ENCODE data around the gene ZBED3. TPM values are rescaled to one million over a fixed set of nuclear protein-coding genes. Genes with fewer than 3 reads are reported as not detected.

The ZBED3 gene
- total RNA-seq, 1 experiment from 2014 or later: 7.8 TPM

DNA sequence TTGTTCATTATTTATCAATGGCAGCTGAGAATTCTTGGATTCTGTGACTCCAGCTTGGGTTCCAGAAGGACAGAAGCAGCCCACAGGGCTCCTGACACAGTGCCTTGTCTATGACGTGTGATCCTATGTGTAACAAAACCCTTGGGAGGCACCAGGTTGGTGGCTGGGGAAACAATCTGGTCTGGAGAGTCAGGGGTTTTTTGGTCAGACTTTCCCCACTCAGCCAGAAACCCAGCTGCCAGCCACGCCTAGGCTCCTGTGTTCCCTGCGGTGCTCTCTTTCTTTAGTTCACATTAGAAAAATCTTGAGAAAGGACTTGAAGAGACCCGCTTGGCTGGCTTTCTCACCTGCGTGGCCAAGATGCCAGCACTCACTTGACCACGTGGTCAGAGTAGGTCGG lies 15.5 kb upstream of the ZBED3 start:
- H2BK12ac ChIP-seq (ENCODE audit: insufficient read length, low read depth, low read length): no peak overlapping the region
- H3K14ac ChIP-seq (ENCODE audit: insufficient read depth, low read length): no peak overlapping the region
- Mint-ChIP-seq H3K4me1 (no peaks in the 10 kb centered on the region), H3K36me3 (ENCODE audit: insufficient read depth in 1 of 3, low read depth in 3 of 3) (peaks cover 7 to 15% (median 14%) of the 10 kb centered on the region in 3 experiments; a peak in 5 of 7 replicates), H3K27me3 (ENCODE audit: low read depth) (no peaks in the 10 kb centered on the region), H3K27ac (no peak overlapping the region), H3K9me3 (peaks cover 0 to 3% of the 10 kb centered on the region in 2 experiments; a peak in 2 of 5 replicates), H3K4me3 (no peak overlapping the region)
- no peak overlapping the region for H4K5ac ChIP-seq (ENCODE audit: insufficient read length, low read depth, low read length)
- no peaks in the 10 kb centered on the region for H3K4me1 ChIP-seq (ENCODE audit: insufficient read depth, low read length)
- WGBS (ENCODE audit: extremely low coverage, insufficient read length, low lambda C conversion rate): no CpG with 5 or more reads among the region's 7 CpGs
- H2AK5ac ChIP-seq (ENCODE audit: insufficient read length, low read length): no peak overlapping the region
- H2BK15ac ChIP-seq (ENCODE audit: low read depth, low read length): no peak overlapping the region
- no peak overlapping the region for H3T11ph ChIP-seq (ENCODE audit: low read length)
- H4K8ac ChIP-seq (replicated peaks; ENCODE audit: insufficient read length, low read depth, low read length): no peak overlapping the region
- no peak overlapping the region for H3K27ac ChIP-seq (ENCODE audit: insufficient read length, low read depth, low read length)
- H2BK5ac ChIP-seq (ENCODE audit: insufficient read length, low read length): no peak overlapping the region
- no peaks in the 10 kb centered on the region for H3K9me3 ChIP-seq (ENCODE audit: control insufficient read depth, low read depth, low read length)
- no peak overlapping the region for H3K23ac ChIP-seq (ENCODE audit: insufficient read length, low read depth, low read length)
- no peak overlapping the region for H3K9ac ChIP-seq (ENCODE audit: extremely low read depth, insufficient read length, low read length)
- no peak overlapping the region for H3K4ac ChIP-seq (ENCODE audit: low read depth, low read length)
- H3K23me2 ChIP-seq (ENCODE audit: insufficient read length, low read depth, low read length, poor library complexity, severe bottlenecking): no peaks in the 10 kb centered on the region
- H2AFZ ChIP-seq (ENCODE audit: low read length): no peak overlapping the region
- H2BK20ac ChIP-seq (ENCODE audit: low read depth, low read length, poor library complexity, severe bottlenecking): no peak overlapping the region
- H3K56ac ChIP-seq (ENCODE audit: insufficient read length, low read depth, low read length): no peak overlapping the region
- H3K4me2 ChIP-seq (ENCODE audit: insufficient read depth, insufficient read length, low read length): no peak overlapping the region
- no peak overlapping the region for H3K18ac ChIP-seq (ENCODE audit: insufficient read length, low read depth, low read length)
- no peak overlapping the region for H2BK120ac ChIP-seq (ENCODE audit: low read depth, low read length, poor library complexity, severe bottlenecking)
- TF ChIP-seq, protein P1, sequence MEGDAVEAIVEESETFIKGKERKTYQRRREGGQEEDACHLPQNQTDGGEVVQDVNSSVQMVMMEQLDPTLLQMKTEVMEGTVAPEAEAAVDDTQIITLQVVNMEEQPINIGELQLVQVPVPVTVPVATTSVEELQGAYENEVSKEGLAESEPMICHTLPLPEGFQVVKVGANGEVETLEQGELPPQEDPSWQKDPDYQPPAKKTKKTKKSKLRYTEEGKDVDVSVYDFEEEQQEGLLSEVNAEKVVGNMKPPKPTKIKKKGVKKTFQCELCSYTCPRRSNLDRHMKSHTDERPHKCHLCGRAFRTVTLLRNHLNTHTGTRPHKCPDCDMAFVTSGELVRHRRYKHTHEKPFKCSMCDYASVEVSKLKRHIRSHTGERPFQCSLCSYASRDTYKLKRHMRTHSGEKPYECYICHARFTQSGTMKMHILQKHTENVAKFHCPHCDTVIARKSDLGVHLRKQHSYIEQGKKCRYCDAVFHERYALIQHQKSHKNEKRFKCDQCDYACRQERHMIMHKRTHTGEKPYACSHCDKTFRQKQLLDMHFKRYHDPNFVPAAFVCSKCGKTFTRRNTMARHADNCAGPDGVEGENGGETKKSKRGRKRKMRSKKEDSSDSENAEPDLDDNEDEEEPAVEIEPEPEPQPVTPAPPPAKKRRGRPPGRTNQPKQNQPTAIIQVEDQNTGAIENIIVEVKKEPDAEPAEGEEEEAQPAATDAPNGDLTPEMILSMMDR (conservative IDR thresholded peaks at IDR 0.05): no peak
- no peak overlapping the region for H4K91ac ChIP-seq (ENCODE audit: insufficient read length, low read depth, low read length)
- no peaks in the 10 kb centered on the region for H3K27me3 ChIP-seq (ENCODE audit: insufficient read depth, low read length)
- H4K20me1 ChIP-seq (ENCODE audit: control insufficient read depth, insufficient read depth, insufficient read length): no peaks in the 10 kb centered on the region
- H3K79me1 ChIP-seq (ENCODE audit: insufficient read depth, low read depth, low read length, poor library complexity, severe bottlenecking): no peaks in the 10 kb centered on the region
- no peak for DNase-seq
- H3K79me2 ChIP-seq (ENCODE audit: insufficient read depth, low read length): 0 out of 2 replicates have a peak, but pooled peaks cover 2% of the 10 kb centered on the region
